SHP77 treated with DMSO at 0.1 percent for 48 hours (cell line): ENCODE results near the gene LRRC23.
A peak's percentile ranks its signal among the peaks of the same experiment; 100 is the strongest.

ENCODE experiments used
- DNase-seq: peaks from one replicate; lab custom pipeline; 2025; lab: John Stamatoyannopoulos, UW

Gene LRRC23

DNA sequence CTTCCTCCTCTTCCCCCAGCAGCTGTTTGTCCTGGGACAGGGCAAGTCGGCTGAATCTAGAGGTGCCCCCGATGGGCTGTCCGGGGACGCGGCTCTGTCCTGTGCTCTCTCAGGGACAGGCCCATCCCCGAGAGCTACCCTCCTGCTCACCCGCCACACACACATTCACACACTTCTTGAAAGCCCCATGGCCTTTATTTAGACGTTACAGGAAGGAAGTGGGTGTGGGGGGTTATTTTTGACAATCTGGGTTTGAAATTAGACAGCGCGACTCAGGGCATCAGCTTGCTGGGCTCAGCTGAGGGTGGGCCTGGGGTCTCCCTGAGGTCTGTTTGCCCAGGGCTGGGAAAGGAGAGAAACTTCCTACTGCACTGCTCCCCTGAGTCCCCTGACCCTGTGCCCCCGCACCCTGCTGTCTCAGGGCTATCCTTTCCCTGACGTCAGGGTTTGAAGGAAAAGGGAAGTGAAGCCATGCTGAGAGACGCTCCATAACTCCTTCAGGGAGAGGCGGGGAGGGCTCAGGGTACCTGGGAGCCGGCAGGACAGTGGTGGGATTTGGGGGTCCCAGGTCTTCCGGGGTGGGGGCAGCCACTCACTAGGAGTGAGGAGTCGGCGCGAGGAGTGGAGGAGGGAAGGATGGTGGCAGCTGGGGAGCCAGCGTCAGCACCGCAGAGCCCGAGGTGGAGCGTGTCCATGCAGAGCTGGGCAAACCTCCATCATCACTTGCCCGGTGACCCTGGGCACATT lies 54.6 kb downstream of the LRRC23 start:
- DNase-seq: no peak

DNA sequence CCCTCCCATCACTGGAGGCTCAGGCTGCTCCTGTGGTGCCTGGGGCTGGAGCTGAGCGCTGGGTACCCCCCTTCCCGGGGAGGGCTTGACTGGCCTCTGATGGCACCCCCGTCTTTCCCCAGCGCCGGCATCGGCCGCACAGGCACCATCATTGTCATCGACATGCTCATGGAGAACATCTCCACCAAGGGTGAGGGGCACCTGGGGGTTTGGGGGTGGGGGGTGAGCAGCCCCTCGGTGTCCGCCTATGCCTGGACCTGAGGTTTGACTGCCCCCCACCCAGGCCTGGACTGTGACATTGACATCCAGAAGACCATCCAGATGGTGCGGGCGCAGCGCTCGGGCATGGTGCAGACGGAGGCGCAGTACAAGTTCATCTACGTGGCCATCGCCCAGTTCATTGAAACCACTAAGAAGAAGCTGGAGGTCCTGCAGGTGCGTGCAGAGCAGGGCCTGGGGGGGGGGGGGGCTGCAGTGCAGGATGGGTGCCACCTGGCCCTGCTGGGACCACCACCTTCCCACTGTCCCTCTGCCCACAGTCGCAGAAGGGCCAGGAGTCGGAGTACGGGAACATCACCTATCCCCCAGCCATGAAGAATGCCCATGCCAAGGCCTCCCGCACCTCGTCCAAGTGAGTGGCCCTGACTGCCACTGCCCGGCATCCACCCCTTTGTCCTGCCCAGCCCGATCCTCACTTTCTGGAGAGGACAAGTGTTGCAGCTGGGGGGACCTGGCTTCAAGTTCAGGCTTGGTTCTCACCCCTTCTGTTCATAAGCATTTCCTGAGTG lies 55.4 kb downstream of the LRRC23 start:
- no peak for DNase-seq

DNA sequence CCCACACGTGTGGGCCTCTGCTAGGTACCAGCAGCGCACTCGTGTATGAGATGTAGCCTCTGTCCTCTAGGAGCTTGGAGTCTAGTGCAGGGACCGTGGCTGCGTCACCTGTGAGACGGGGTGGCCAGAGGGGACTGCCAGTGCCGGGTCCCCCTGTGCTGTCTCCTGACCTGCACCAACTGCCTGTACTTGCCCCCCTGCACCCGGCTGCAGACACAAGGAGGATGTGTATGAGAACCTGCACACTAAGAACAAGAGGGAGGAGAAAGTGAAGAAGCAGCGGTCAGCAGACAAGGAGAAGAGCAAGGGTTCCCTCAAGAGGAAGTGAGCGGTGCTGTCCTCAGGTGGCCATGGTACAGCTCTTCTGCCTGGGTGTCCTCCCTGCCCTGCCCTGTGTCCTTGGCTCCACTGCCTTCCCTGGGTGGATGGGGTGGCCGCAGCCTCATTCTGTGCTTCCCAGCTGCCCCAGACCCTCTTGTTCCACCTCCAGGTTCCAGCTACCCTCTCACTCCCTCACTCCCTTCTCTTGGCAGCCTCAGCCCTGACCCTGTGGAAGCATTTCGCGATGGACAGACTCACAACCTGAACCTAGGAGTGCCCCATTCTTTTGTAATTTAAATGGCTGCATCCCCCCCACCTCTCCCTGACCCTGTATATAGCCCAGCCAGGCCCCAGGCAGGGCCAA lies 56.1 kb downstream of the LRRC23 start:
- DNase-seq: no peak

DNA sequence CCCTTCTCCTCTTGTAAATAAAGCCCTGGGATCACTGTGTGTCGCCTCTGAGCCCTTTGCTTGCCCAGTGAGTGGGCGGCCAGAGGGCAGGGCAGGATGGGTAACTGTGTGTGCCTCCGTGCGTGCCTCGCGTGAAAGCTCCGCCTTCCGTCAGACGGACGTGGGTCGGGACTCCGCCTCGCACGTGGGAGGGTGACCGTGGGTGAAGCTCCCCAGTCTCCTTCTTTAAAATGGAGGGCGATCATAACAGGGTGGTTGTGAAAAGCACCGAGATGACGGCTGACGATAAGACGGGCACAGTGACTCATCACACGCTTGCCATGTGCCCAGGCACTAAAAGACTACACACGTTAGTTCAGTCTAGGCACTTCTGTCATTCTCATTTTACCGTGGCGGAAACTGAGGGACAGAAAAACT lies 56.7 kb downstream of the LRRC23 start:
- DNase-seq: no peak

DNA sequence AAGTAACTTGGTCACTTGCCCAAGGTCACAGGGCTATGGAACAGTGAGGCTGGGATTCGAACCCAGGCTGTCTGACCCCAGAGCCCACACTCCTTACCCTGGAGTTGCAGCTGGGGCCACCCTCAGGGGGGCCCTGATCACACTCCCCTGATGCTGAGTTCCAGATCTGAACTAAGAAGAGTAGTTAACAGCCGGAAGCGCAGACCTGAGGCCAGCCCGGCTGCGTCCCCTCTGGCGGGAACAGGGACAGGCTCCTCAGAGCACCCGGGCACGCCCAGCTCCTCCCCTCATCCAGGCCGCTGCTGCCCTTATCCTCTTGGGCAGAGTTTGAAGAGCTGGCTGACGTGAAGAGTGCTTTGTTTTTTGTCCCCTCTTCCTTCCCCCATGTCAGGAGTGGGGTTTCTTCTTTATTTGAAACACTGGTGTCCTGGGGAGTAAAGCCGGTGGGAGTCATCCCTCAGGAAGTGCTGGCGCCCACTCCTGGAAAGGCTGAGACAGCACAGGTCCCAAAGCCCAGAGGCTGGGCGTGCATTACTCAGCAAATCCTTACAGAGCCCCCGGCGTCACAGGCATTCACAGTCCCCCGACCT lies 57.2 kb downstream of the LRRC23 start:
- DNase-seq: peak; percentile 48

DNA sequence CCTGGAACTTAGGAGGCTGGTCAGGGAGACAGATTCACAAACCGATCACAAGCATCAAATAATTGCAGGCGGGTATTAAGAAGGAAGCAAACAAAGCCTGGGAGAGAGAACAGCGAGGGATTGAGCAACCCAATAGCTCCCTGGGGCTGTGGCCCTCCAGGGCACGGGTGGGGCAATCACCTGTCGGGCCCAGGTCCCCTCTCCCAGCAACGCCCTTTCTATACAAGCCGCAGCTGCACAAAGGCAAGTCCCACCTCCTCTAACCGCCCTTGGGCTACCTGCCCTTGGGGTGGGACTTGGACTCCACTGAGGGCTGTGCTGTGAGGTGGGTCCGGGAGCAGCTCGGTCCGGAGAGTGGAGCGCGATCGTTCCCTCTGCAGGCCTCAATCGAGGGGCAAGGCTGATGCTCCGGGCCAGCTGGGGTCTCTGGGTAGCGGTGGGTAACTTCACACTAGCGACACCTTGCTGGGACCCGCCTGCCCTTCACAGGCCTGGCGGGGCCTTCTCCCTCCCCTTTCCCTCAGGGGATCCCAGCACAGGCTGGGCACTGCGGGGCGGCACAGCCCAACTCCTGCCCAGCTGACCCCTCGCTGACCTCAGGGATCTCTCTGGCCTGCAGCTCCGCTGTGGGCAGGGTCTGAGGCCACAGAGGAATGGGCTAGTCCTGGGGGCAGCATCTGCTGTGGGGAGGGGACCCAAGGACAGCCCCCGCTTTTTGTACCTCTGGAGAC lies 57.8 kb downstream of the LRRC23 start:
- peak; percentile 44 for DNase-seq

DNA sequence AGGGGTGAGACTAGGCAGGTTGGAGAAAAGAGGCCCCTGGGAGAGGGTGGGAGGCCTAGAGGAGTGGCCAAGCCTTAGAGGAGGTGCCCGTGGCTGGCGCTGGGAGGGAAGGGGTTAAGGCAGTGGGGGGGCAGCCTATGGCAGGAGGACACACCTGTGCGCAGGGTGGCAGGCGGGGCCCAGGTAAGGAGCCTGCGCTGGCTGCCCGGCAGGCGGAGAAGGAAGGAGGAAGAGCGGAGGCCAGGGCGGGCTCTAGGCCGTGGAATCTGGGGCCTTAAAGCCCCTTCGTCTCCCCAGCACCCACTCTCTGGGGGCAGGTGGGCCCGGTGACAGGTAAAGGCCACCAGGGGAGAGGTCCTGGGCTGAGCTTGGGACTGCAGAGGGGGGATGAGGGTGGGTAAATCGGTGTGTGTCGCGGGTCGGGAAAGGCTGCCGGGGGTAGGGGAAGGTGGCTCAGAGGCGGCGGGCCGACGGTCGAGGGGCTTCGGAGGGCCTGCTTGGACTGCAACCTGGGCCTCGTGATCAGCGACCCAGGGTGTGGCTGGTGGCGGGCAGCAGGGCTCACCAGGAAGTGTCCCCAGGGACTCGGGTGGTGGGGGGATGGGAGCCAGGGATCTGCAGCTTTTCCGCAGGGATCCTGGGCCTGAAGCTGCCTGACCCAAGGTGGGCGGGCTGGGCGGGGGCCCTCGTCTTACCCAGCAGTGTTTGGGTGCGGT lies 58.6 kb downstream of the LRRC23 start:
- DNase-seq: no peak
